Measurements from ENCODE around the gene G2E3. TPM values are rescaled to one million over a fixed set of nuclear protein-coding genes. Genes with fewer than 3 reads are reported as not detected.

Gene G2E3
- total and polyA plus RNA-seq, 2 of the 13 experiments (the other 11 are each of a cell fraction or from before 2014, with no cell fraction given): 22.8 to 63.0 TPM

GRCh38 chr14:30610787-30611343, 51.9 kb downstream of the G2E3 start:
- no peaks in the 10 kb centered on the region for H4K20me1 ChIP-seq (ENCODE audit: insufficient read depth, low read length)
- H2AFZ ChIP-seq (ENCODE audit: low read length): no peak overlapping the region
- H3K9ac ChIP-seq (ENCODE audit: insufficient read depth, low read depth, low read length): no peak overlapping the region
- no peak overlapping the region for H3K4me2 ChIP-seq (ENCODE audit: low read depth, low read length)
- FAIRE-seq (no peak), DNase-seq (ENCODE audit: low spot score) (peak; percentile 75), ATAC-seq (peak; percentile 75)
- in situ Hi-C loops (cut with HindIII; ENCODE audit: extremely low pct_ligation_motif_present, low pct_unique_long_range_greater_than_20kb): no loop called here
- no peak overlapping the region for H3K27ac ChIP-seq (ENCODE audit: extremely low read length, insufficient read depth, low read length)
- CTCF ChIA-PET (ENCODE audit: low intra/inter-chr PET ratio, low total read pairs): interaction anchor here (1.6 kb wide), 1 partner anchor 236 kb away, joined by 7 read pairs; no protein-coding TSS in a partner anchor
- 86% methylated on average over 6 of the region's 6 CpGs for WGBS (ENCODE audit: low lambda C conversion rate)
- BruUV-seq (replicated peaks): no TSS peak
- peaks cover 7 to 62% of the 10 kb centered on the region in 2 experiments for H3K36me3 ChIP-seq (replicated peaks in 1 of 2; ENCODE audit: control insufficient read depth in 1 of 2, insufficient read depth in 2 of 2, low read length in 2 of 2)
- H3K79me2 ChIP-seq (ENCODE audit: insufficient read depth, low read length): no peaks in the 10 kb centered on the region
- H3K4me1 ChIP-seq (ENCODE audit: insufficient read depth, low read length): no peaks in the 10 kb centered on the region
- intact Hi-C loops (cut with micrococcal nuclease; ENCODE audit: unreplicated experiment): loop anchor here (1.0 to 10.0 kb wide), 3 partner anchors 89 to 1856 kb away; no protein-coding TSS in a partner anchor
- H3K27me3 ChIP-seq (ENCODE audit: control insufficient read depth in 1 of 2, insufficient read depth in 2 of 2, low read length in 2 of 2): no peaks in the 10 kb centered on the region
- POLR2A ChIA-PET: interaction anchor here (3.6 kb wide), 1 partner anchor 11 kb away, joined by 16 read pairs; the partner anchor contains the start of gene SCFD1
- H3K9me3 ChIP-seq (ENCODE audit: low read length): no peaks in the 10 kb centered on the region
- no peak overlapping the region for H3K4me3 ChIP-seq (replicated peaks in 1 of 3; ENCODE audit: insufficient read depth in 1 of 3, low read depth in 2 of 3, low read length in 3 of 3)
- no peak for TF ChIP-seq SAFB2 (CRISPR knock-in tag; IDR thresholded peaks at IDR 0.05; ENCODE audit: borderline replicate concordance, low read depth)
- TF ChIP-seq MEF2D (CRISPR knock-in tag; IDR thresholded peaks at IDR 0.05): 0 out of 2 replicates have a peak, but pooled peaks have one; percentile 21
- peak; percentile 31; the same call in 1 of the 2 replicates for TF ChIP-seq POGZ (CRISPR knock-in tag; IDR thresholded peaks at IDR 0.05)
- TF ChIP-seq ELF3 (CRISPR knock-in tag; IDR thresholded peaks at IDR 0.05): peak; percentile 28; the same call in 1 of the 2 replicates
- peak in 1 of 2 experiments; percentile 43; a peak in 1 of 4 replicates for TF ChIP-seq ATF4 (CRISPR knock-in tag; IDR thresholded peaks at IDR 0.05)
- peak; percentile 61; the same call in 1 of the 2 replicates for TF ChIP-seq CEBPG (CRISPR knock-in tag; IDR thresholded peaks at IDR 0.05)
- no peak for TF ChIP-seq RNF219 (CRISPR knock-in tag; IDR thresholded peaks at IDR 0.05)
- TF ChIP-seq FOXO4 (CRISPR knock-in tag; conservative IDR thresholded peaks at IDR 0.05): no peak
- no peak for TF ChIP-seq ZNF12 (CRISPR knock-in tag; IDR thresholded peaks at IDR 0.05)
- TF ChIP-seq XBP1 (CRISPR knock-in tag; IDR thresholded peaks at IDR 0.05): no peak
- peak; percentile 9; the same call in 1 of the 2 replicates for TF ChIP-seq SMC3 (IDR thresholded peaks at IDR 0.05; ENCODE audit: low read length)
- TF ChIP-seq CTCF (CRISPR knock-in tag; IDR thresholded peaks at IDR 0.05): peak; percentile 76
- 0 out of 4 replicates have a peak, but pooled peaks of 1 of the 2 experiments have one; percentile 5 for TF ChIP-seq EP300 (IDR thresholded peaks at IDR 0.05; ENCODE audit: low read depth in 2 of 2, low read length in 2 of 2)
- TF ChIP-seq EP300 (CRISPR knock-in tag; IDR thresholded peaks at IDR 0.05; ENCODE audit: borderline replicate concordance): no peak
- no peak for TF ChIP-seq MAZ (IDR thresholded peaks at IDR 0.05; ENCODE audit: borderline replicate concordance, low read depth, low read length)
- 0 out of 2 replicates have a peak, but pooled peaks have one; percentile 25 for TF ChIP-seq MAZ (CRISPR knock-in tag; IDR thresholded peaks at IDR 0.05; ENCODE audit: low read depth)
- TF ChIP-seq ATF7-NPFF (CRISPR knock-in tag; IDR thresholded peaks at IDR 0.05; ENCODE audit: low read depth): no peak
- TF ChIP-seq ZNF205 (CRISPR knock-in tag; IDR thresholded peaks at IDR 0.05): 0 out of 2 replicates have a peak, but pooled peaks have one; percentile 13
- TF ChIP-seq ZNF629 (CRISPR knock-in tag; conservative IDR thresholded peaks at IDR 0.05): peak; percentile 97
